ENCODE measurements around the gene B3GALNT2. TPM values are rescaled to one million over a fixed set of nuclear protein-coding genes. Genes with fewer than 3 reads are reported as not detected.

B3GALNT2 gene
- polyA plus RNA-seq, 1 donor (not counting 4 experiments of a cell fraction or from before 2014, with no cell fraction given), result 30.5 TPM

DNA sequence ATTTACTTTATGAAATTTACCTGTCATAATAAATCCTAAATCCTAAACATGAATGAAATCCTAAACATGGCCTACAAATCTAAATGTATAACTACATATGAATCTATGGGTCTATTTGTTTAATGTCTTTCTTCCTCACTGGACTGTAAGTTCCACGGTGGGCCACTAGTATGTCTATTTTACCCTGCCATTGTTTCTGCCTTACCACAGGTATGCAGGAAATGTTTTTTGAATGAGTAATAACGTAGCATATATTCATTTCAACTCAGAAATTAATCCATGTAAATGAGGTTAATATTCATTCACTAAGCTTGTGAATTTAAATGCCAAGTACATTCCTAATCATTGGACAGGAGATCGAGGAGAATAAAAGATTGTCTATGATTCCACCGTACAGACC is 35.3 kb downstream of the B3GALNT2 start:
- peak; percentile 75 for FAIRE-seq
- H2AFZ ChIP-seq (ENCODE audit: control insufficient read depth, low read length), result peak overlapping the region; percentile 54
- peak overlapping the region; percentile 60 for H3K27ac ChIP-seq (ENCODE audit: control insufficient read depth, insufficient read depth, low read length)
- no peaks in the 10 kb centered on the region for H3K27me3 ChIP-seq (ENCODE audit: control insufficient read depth, extremely low read depth, insufficient read depth, low read length)
- no peak overlapping the region for H3K9ac ChIP-seq (ENCODE audit: control insufficient read depth, extremely low read depth, insufficient read depth, low read length)
- H3K79me2 ChIP-seq (ENCODE audit: control insufficient read depth, insufficient read depth, low read length), result no peaks in the 10 kb centered on the region
- H3K9me3 ChIP-seq (ENCODE audit: control insufficient read depth, low read depth, low read length), result no peaks in the 10 kb centered on the region
- H4K20me1 ChIP-seq (ENCODE audit: control insufficient read depth, extremely low read depth, insufficient read depth, low read length), result no peaks in the 10 kb centered on the region
- DNase-seq (ENCODE audit: low read depth, low spot score), result peak; percentile 55
- H3K4me3 ChIP-seq (ENCODE audit: control insufficient read depth in 2 of 3, extremely low read depth in 1 of 3, insufficient read depth in 2 of 3, low read depth in 1 of 3, low read length in 3 of 3), result peak overlapping the region in 1 of 3 experiments; percentile 32
- H3K4me1 ChIP-seq (ENCODE audit: control insufficient read depth, extremely low read depth, insufficient read depth, low read length), result peaks cover 11% of the 10 kb centered on the region
- H3K4me2 ChIP-seq (ENCODE audit: control insufficient read depth, extremely low read depth, insufficient read depth, low read depth, low read length), result peak overlapping the region; percentile 81
- dilution Hi-C loops (cut with MboI; ENCODE audit: extremely low pct_ligation_motif_present, low sequenced_read_pairs), result no loop called here
- no peaks in the 10 kb centered on the region for H3K9me1 ChIP-seq (ENCODE audit: control insufficient read depth, extremely low read depth, insufficient read depth, low read length)
- peaks cover 2 to 10% of the 10 kb centered on the region in 2 experiments for H3K36me3 ChIP-seq (ENCODE audit: control insufficient read depth in 2 of 2, extremely low read depth in 1 of 2, insufficient read depth in 2 of 2, low read length in 2 of 2)
- TF ChIP-seq EZH2 (IDR thresholded peaks at IDR 0.05; ENCODE audit: low read length), result no peak
- TF ChIP-seq, protein P1, sequence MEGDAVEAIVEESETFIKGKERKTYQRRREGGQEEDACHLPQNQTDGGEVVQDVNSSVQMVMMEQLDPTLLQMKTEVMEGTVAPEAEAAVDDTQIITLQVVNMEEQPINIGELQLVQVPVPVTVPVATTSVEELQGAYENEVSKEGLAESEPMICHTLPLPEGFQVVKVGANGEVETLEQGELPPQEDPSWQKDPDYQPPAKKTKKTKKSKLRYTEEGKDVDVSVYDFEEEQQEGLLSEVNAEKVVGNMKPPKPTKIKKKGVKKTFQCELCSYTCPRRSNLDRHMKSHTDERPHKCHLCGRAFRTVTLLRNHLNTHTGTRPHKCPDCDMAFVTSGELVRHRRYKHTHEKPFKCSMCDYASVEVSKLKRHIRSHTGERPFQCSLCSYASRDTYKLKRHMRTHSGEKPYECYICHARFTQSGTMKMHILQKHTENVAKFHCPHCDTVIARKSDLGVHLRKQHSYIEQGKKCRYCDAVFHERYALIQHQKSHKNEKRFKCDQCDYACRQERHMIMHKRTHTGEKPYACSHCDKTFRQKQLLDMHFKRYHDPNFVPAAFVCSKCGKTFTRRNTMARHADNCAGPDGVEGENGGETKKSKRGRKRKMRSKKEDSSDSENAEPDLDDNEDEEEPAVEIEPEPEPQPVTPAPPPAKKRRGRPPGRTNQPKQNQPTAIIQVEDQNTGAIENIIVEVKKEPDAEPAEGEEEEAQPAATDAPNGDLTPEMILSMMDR (optimal IDR thresholded peaks at IDR 0.05 in 1 of 3, IDR thresholded peaks at IDR 0.05 in 1 of 3, conservative IDR thresholded peaks at IDR 0.05 in 1 of 3; ENCODE audit: extremely low read depth in 1 of 3, insufficient read depth in 2 of 3, low read length in 3 of 3), result peak in 2 of 3 experiments; percentile 22 to 44

DNA sequence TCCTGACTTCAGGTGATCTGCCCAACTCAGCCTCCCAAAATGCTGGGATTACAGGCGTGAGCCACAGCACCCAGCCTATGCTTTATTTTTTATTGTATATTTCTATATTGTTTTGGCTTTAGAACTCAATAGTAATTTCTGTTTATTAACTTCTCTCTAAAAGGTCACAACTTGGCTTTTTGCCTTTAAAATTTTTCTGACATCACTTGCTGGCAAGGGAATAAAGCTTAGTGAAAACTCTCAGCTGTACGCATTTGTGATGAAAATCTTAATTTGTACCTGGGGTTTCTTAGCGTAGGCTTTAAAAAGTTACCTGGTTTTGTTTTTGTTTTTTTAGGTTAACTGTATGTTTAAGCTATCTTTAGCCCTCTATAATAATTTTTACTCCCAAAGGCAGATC is 36.2 kb downstream of the B3GALNT2 start:
- DNase-seq (ENCODE audit: low read depth, low spot score) (no peak), FAIRE-seq (no peak)
- Histone ChIP-seq H4K20me1 (ENCODE audit: control insufficient read depth, extremely low read depth, insufficient read depth, low read length) (no peaks in the 10 kb centered on the region), H3K9me3 (ENCODE audit: control insufficient read depth, low read depth, low read length) (no peaks in the 10 kb centered on the region), H3K4me2 (ENCODE audit: control insufficient read depth, extremely low read depth, insufficient read depth, low read depth, low read length) (no peak overlapping the region), H3K4me1 (ENCODE audit: control insufficient read depth, extremely low read depth, insufficient read depth, low read length) (peaks cover 11% of the 10 kb centered on the region), H3K27ac (ENCODE audit: control insufficient read depth, insufficient read depth, low read length) (no peak overlapping the region), H2AFZ (ENCODE audit: control insufficient read depth, low read length) (no peak overlapping the region), H3K36me3 (ENCODE audit: control insufficient read depth in 2 of 2, extremely low read depth in 1 of 2, insufficient read depth in 2 of 2, low read length in 2 of 2) (peaks cover 0 to 10% of the 10 kb centered on the region in 2 experiments), H3K4me3 (ENCODE audit: control insufficient read depth in 2 of 3, extremely low read depth in 1 of 3, insufficient read depth in 2 of 3, low read depth in 1 of 3, low read length in 3 of 3) (no peak overlapping the region), H3K9me1 (ENCODE audit: control insufficient read depth, extremely low read depth, insufficient read depth, low read length) (no peaks in the 10 kb centered on the region), H3K9ac (ENCODE audit: control insufficient read depth, extremely low read depth, insufficient read depth, low read length) (no peak overlapping the region), H3K79me2 (ENCODE audit: control insufficient read depth, insufficient read depth, low read length) (no peaks in the 10 kb centered on the region), H3K27me3 (ENCODE audit: control insufficient read depth, extremely low read depth, insufficient read depth, low read length) (no peaks in the 10 kb centered on the region)
- dilution Hi-C loops (cut with MboI; ENCODE audit: extremely low pct_ligation_motif_present, low sequenced_read_pairs), result no loop called here
- no peak for TF ChIP-seq EZH2 (IDR thresholded peaks at IDR 0.05; ENCODE audit: low read length)
- TF ChIP-seq, protein P1 (optimal IDR thresholded peaks at IDR 0.05 in 1 of 3, IDR thresholded peaks at IDR 0.05 in 1 of 3, conservative IDR thresholded peaks at IDR 0.05 in 1 of 3; ENCODE audit: extremely low read depth in 1 of 3, insufficient read depth in 2 of 3, low read length in 3 of 3), result no peak
